ENCODE data around the gene COL7A1.

- TF ChIP-seq BRCA1 (IDR thresholded peaks at IDR 0.05; ENCODE audit: low read depth, low read length) (no peak), POLR2A (IDR thresholded peaks at IDR 0.05; ENCODE audit: control extremely low read depth in 1 of 2, low read depth in 2 of 2, low read length in 2 of 2) (no peak)
These were observed 75.9 kb downstream of the COL7A1 start for GRCh38 chr3:48519277-48519643.

Measured in H1 (cell line).